Measurements from ENCODE around the gene PPEF1. TPM values are rescaled to one million over a fixed set of nuclear protein-coding genes. Genes with fewer than 3 reads are reported as not detected.
A peak's percentile ranks its signal among the peaks of the same experiment; 100 is the strongest.

PPEF1 gene
- total RNA-seq, 2 experiments from 2014 or later = 0.30 to 0.60 TPM

DNA sequence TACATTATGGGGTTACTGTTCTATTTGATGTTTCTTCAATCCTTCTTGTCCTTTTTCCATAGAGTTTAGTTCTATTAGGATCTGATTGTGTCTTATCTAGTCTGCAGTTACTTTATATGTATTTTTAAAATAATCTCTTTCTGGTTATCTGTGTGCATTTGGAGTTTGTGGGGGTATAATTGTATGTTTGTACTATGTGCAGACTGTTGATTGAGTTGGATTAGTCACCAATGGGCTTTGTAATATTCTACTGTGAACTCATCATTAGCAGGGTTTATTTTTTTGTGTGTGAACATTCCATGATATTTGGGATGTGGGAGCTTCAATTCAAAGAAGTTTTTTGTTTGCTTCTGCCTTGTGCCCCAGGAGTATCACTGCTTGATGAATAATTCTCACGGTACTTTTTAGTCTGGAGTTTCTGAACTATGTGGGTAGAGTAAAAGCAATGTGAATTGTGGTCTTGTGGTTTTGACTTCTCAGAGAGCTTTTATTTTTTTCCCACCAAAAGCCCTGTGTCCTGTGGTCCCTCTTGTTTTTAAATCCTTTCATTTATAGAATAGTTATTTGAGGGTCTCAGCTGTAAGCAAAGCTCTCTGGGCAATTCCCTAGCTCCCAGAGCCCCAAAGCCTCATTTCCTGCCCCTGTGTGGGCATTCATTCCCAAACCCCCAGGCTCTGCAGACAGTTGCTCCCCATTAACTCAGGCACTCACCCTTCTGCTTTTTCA lies 148.6 kb downstream of the PPEF1 start:
- intact Hi-C loops (cut with micrococcal nuclease) = no loop called here
- Mint-ChIP-seq H3K27ac (no peak overlapping the region), H3K9me3 (no peaks in the 10 kb centered on the region), H3K36me3 (ENCODE audit: low read depth) (no peaks in the 10 kb centered on the region), H3K4me3 (no peak overlapping the region), H3K27me3 (ENCODE audit: low read depth) (no peaks in the 10 kb centered on the region), H3K4me1 (ENCODE audit: low read depth) (peaks cover 38% of the 10 kb centered on the region)
- DNase-seq = no peak
- CTCF ChIA-PET = no interaction called here

DNA sequence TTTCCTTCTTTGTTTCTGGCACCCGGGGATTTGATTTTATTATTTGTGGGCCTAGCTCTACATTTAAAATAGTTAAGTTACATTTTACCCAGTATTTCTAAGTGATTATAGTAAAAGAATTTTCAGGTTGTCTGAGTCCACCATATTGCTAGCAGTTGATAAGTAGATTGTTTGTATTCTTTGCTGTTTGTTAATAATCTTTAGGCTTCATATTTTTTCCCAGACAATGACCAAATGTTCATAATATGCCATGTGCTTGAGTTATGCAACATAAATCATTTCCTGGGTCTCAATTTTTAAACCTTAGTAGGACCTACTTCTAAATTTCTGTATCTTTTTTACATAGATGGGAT lies 149.2 kb downstream of the PPEF1 start:
- Mint-ChIP-seq H3K4me3 (no peak overlapping the region), H3K27me3 (ENCODE audit: low read depth) (no peaks in the 10 kb centered on the region), H3K4me1 (ENCODE audit: low read depth) (peaks cover 38% of the 10 kb centered on the region), H3K27ac (no peak overlapping the region), H3K9me3 (no peaks in the 10 kb centered on the region), H3K36me3 (ENCODE audit: low read depth) (no peaks in the 10 kb centered on the region)
- intact Hi-C loops (cut with micrococcal nuclease) = no loop called here
- no peak for DNase-seq
- CTCF ChIA-PET = no interaction called here

DNA sequence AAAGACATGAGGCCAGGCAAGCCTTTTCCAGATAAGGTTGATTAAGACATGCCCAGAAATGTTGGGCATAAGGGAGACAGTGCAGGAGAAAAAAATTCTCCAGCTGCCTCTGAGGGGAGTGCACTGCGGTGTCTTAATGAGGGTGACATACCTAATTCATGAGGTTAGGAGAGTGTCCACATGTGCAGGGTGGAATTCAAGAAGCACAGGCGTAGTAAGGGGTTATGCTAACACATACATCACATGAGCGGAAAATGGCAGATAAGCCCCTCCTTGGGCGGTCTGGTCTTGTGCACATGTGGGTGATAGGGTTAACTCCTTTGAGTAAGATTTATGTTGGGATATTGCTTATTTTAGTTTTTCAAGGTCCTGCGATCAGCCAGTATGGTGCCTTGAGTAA lies 154.1 kb downstream of the PPEF1 start:
- Mint-ChIP-seq H3K27ac (no peak overlapping the region), H3K4me3 (no peak overlapping the region), H3K4me1 (ENCODE audit: low read depth) (peaks cover 3% of the 10 kb centered on the region), H3K36me3 (ENCODE audit: low read depth) (no peaks in the 10 kb centered on the region), H3K27me3 (ENCODE audit: low read depth) (no peaks in the 10 kb centered on the region), H3K9me3 (no peaks in the 10 kb centered on the region)
- intact Hi-C loops (cut with micrococcal nuclease) = no loop called here
- CTCF ChIA-PET = no interaction called here
- no peak for DNase-seq

DNA sequence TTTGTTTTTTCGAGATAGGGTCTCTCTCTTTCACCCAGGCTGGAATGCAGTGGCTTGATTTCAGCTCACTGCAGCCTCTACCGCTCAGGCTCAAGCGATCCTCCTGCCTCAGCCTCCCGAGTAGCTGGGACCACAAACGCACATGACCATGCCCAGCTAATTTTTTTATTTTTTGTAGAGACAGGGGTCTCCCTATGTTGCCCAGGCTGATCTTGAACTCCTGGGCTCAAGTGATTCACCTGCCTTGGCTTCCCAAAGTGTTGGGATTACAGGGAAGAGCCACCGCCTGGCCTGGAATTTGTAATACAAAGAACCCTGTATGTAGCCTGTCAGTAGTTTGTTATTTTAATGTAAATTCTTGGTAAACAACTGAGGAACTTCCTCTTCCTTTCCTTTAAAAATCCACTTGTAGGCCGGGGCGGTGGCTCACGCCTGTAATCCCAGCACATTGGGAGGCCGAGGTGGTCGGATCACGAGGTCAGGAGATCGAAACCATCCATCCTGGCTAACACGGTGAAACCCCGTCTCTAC lies 157.0 kb downstream of the PPEF1 start:
- intact Hi-C loops (cut with micrococcal nuclease) = no loop called here
- Mint-ChIP-seq H3K4me1 (ENCODE audit: low read depth) (no peaks in the 10 kb centered on the region), H3K27ac (no peak overlapping the region), H3K4me3 (no peak overlapping the region), H3K27me3 (ENCODE audit: low read depth) (no peaks in the 10 kb centered on the region), H3K9me3 (no peaks in the 10 kb centered on the region), H3K36me3 (ENCODE audit: low read depth) (no peaks in the 10 kb centered on the region)
- DNase-seq = no peak
- CTCF ChIA-PET = no interaction called here

DNA sequence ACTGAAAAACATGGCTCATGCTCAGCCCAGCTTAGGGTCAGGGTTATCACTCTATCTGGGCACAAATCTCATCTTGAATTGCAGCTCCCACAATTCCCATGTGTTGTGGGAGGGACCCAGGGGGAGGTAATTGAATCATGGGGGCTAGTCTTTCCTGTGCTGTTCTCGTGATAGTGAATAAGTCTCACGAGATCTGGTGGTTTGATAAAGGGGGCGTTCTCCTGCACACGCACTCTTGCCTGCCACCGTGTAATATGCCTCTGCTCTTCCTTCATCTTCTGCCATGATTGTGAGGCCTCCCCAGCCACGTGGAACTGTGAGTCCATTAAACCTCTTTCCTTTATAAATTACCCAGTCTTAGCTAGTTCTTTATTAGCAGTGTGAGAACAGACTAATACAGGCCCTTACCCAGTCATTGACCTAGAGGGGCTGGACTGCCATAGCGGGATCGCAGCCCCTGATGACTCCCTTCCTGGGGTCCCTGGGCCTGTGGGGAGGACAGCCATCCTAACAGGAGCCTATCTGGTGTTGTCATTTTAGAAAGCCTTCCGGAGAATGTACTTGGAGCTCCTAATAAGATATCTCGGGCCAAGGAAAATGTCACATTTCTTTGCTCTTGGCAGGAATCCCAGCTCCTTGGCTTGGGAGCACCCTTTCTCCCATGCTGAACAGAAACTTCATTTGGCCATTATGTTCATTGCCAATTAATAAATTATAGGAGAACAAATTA lies 163.9 kb downstream of the PPEF1 start:
- Mint-ChIP-seq H3K4me3 (no peak overlapping the region), H3K27ac (no peak overlapping the region), H3K36me3 (ENCODE audit: low read depth) (no peaks in the 10 kb centered on the region), H3K27me3 (ENCODE audit: low read depth) (no peaks in the 10 kb centered on the region), H3K9me3 (no peaks in the 10 kb centered on the region), H3K4me1 (ENCODE audit: low read depth) (peaks cover 5% of the 10 kb centered on the region)
- DNase-seq = no peak
- intact Hi-C loops (cut with micrococcal nuclease) = no loop called here
- CTCF ChIA-PET = no interaction called here

DNA sequence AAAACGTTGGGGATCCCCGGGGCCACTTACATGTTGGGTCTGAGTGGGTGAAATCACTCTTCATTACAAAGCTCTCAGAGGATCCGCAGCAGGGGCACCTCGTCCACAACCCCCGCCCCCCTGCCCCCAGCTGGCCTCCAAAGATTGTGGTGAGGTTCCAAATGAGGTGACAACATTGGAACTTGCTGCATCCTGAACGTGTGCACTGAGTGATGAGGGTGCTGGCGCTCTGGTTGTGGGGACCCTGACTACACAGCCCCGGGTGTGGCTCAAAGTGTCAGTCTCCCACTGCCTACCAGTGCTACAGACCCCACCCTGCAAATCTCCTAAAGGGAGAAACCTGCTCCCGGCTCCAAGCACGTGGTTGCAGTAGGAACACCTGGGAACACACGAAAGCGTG lies 164.5 kb downstream of the PPEF1 start:
- CTCF ChIA-PET = no interaction called here
- no peaks in the 10 kb centered on the region for H3K36me3 Mint-ChIP-seq (ENCODE audit: low read depth)

DNA sequence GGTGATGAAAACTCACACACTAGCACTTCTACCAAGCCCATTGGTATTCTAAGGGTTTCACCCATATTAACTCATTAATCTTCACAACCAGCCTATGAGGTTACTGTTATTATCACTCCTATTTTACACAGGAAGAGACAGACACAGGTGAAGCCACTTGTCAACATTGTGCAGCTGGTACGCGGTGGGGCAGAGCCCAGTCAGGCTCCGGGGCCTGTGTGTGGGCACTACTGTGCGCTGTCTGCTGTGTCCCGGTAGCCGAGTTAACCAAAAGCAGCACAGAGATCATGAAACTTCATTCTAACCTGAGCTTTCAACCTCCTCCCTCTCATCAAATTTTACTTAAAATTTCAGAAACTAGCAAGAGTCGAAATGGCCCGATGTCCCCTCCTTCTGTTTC lies 165.2 kb downstream of the PPEF1 start:
- intact Hi-C loops (cut with micrococcal nuclease) = no loop called here
- CTCF ChIA-PET = no interaction called here
- H3K27ac Mint-ChIP-seq = peak overlapping the region; percentile 13

More for the DNA sequence above, 164.5 kb downstream of the PPEF1 start:
- no peak for DNase-seq
- H3K4me1 Mint-ChIP-seq (ENCODE audit: low read depth) = peaks cover 5% of the 10 kb centered on the region
- H3K27me3 Mint-ChIP-seq (ENCODE audit: low read depth) = no peaks in the 10 kb centered on the region
- H3K27ac Mint-ChIP-seq = no peak overlapping the region
- no peak overlapping the region for H3K4me3 Mint-ChIP-seq
- intact Hi-C loops (cut with micrococcal nuclease) = no loop called here
- H3K9me3 Mint-ChIP-seq = no peaks in the 10 kb centered on the region

DNA sequence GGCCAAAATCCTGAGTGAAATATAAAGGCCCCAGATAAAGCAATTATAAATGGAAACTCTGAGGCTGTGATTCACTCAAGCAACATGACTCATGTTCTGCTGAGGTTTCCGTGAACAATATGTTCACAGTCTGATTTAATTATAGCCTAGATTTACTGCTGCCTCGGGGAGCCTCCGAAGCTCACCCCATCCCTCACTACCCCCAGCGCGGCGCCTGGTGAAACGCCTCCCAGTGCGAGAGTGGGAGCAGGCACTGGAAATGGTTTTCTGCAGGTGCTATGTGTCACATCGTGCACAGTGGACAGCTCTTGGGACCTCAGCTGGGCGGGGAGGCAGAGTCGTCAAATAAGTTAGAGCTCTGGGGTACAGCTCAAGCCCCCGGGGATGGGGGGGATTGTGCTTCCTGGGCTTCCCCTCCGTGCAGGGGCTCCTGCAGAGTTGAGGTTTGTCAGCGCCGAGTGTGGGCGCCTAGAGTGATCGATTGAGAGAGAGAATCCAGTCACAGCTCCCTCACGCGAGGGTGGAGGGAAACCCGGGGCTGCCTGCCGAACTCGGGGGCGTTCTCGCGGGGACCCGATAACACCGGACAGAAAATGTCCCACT lies 165.8 kb downstream of the PPEF1 start:
- Mint-ChIP-seq H3K27me3 (ENCODE audit: low read depth) (no peaks in the 10 kb centered on the region), H3K9me3 (no peaks in the 10 kb centered on the region), H3K4me3 (no peak overlapping the region), H3K4me1 (ENCODE audit: low read depth) (peaks cover 5% of the 10 kb centered on the region), H3K27ac (peak overlapping the region; percentile 13), H3K36me3 (ENCODE audit: low read depth) (no peaks in the 10 kb centered on the region)
- DNase-seq = no peak
- CTCF ChIA-PET = no interaction called here
- intact Hi-C loops (cut with micrococcal nuclease) = no loop called here

More for the DNA sequence above, 165.2 kb downstream of the PPEF1 start:
- H3K9me3 Mint-ChIP-seq = no peaks in the 10 kb centered on the region
- no peak for DNase-seq
- no peaks in the 10 kb centered on the region for H3K36me3 Mint-ChIP-seq (ENCODE audit: low read depth)
- peaks cover 5% of the 10 kb centered on the region for H3K4me1 Mint-ChIP-seq (ENCODE audit: low read depth)
- no peaks in the 10 kb centered on the region for H3K27me3 Mint-ChIP-seq (ENCODE audit: low read depth)
- no peak overlapping the region for H3K4me3 Mint-ChIP-seq

DNA sequence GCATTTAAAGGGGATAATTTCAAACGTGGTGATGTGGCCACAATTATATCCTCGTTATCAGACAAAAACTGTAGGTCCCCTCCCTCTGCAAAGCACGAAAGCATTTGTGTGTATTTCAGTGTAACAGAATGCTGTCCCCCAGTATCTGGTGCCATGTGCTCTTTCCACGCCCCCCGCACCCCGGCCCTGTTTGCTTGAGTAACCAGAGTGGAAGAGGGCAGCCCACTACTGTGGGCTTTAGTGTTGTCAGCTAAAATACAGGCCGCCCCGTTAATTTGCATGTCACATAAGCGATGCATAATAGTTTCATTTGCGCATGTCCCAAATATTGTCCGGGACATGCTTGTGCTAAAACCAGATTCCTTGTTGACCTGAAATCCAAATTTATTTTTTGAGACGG lies 166.4 kb downstream of the PPEF1 start:
- H3K4me1 Mint-ChIP-seq (ENCODE audit: low read depth) = peaks cover 5% of the 10 kb centered on the region
- H3K27me3 Mint-ChIP-seq (ENCODE audit: low read depth) = no peaks in the 10 kb centered on the region
- CTCF ChIA-PET = no interaction called here
- no peak overlapping the region for H3K27ac Mint-ChIP-seq
- intact Hi-C loops (cut with micrococcal nuclease) = no loop called here
- no peak overlapping the region for H3K4me3 Mint-ChIP-seq
- no peak for DNase-seq
- H3K9me3 Mint-ChIP-seq = no peaks in the 10 kb centered on the region
- no peaks in the 10 kb centered on the region for H3K36me3 Mint-ChIP-seq (ENCODE audit: low read depth)

DNA sequence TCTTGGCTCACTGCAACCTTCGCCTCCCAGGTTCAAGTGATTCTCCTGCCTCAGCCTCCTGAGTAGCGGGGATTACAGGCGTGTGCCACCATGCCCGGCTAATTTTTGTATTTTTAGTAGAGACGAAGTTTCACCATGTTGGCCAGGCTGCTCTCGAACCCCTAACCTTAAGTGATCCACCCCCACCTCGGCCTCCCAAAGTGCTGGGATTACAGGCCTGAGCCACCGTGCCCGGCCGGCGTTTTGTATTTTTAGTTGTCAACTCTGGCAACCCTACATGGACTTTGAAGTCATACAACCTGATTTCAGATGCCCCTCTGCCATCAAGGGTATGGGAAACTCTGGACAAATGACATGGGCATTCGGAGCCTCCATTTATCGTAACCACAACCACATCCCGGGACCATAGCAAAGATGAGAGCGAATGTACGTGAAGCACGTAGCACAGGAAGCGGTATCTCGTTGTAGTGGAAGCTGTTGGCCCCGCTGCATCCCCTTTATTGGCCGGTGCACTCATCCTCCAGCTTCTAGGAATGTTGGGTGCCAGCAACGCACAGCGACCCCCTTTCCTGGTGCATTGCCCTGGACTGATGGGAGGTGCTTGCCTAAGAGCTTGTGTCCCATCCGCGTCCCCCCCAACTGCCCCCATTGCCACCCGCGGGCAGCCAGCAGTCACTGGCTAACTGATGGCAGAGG lies 167.3 kb downstream of the PPEF1 start:
- Mint-ChIP-seq H3K27me3 (ENCODE audit: low read depth) (no peaks in the 10 kb centered on the region), H3K9me3 (no peaks in the 10 kb centered on the region), H3K36me3 (ENCODE audit: low read depth) (no peaks in the 10 kb centered on the region), H3K27ac (no peak overlapping the region), H3K4me3 (no peak overlapping the region), H3K4me1 (ENCODE audit: low read depth) (peaks cover 5% of the 10 kb centered on the region)
- intact Hi-C loops (cut with micrococcal nuclease) = no loop called here
- no peak for DNase-seq
- CTCF ChIA-PET = no interaction called here

DNA sequence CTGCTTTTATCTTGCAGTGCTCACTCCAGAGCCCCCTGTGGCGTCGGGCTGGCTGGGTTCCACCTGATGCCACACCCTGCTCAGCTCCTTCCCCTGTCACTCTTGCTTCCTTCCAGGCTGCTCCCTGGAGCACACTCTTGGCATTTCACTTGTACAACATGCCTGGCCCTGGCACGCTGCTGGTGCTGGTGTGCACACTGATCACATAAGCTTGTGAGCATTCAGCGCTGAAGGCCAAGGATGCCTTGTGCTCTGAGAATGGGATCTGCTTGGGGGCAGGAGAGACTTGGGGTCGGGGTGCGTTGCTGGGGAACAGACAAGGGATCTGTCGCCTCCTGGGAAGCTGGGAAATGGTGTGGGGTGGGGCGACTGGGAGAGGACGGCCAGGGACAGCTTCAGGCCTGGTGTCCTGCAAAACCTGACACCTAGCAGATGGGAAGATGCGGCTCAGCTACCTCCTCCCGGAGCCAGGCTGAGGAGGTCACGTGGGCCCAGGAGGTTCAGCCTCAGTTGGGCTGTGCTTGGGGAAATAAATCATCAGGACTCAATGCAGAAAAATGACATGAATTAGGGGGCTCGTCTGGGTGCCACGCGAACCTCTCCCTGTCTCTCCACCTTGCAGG lies 167.9 kb downstream of the PPEF1 start:
- no peaks in the 10 kb centered on the region for H3K36me3 Mint-ChIP-seq (ENCODE audit: low read depth)
- H3K27me3 Mint-ChIP-seq (ENCODE audit: low read depth) = no peaks in the 10 kb centered on the region
- no peak overlapping the region for H3K4me3 Mint-ChIP-seq
- intact Hi-C loops (cut with micrococcal nuclease) = no loop called here
- no peak for DNase-seq
- CTCF ChIA-PET = no interaction called here
- H3K9me3 Mint-ChIP-seq = no peaks in the 10 kb centered on the region
- H3K4me1 Mint-ChIP-seq (ENCODE audit: low read depth) = peaks cover 5% of the 10 kb centered on the region
- H3K27ac Mint-ChIP-seq = no peak overlapping the region

DNA sequence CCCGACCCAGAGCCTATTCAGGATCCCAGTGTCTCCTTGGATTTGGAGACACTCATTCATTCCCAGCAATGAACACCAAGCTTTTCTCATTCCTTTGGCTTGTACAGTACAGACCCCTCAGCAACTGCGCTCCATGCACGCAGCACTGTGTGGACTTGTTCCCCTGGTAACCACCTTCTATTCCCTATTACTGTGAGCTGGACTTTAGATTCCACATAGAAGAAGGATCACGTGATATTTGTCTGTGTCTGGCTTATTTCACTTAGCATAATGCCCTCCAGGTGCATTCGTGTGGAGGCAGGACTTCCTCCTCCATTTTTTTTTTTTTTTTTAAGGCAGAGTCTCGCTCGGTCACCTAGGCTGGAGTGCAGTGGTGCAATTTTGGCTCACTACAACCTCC lies 170.0 kb downstream of the PPEF1 start:
- H3K9me3 Mint-ChIP-seq = no peaks in the 10 kb centered on the region

More for the DNA sequence above, 170.0 kb downstream of the PPEF1 start:
- CTCF ChIA-PET = interaction anchor here (1.8 kb wide), 1 partner anchor 9 kb away, joined by 4 read pairs; no protein-coding TSS in a partner anchor
- Mint-ChIP-seq H3K4me1 (ENCODE audit: low read depth) (peaks cover 5% of the 10 kb centered on the region), H3K36me3 (ENCODE audit: low read depth) (no peaks in the 10 kb centered on the region), H3K27me3 (ENCODE audit: low read depth) (no peaks in the 10 kb centered on the region), H3K4me3 (no peak overlapping the region), H3K27ac (no peak overlapping the region)
- intact Hi-C loops (cut with micrococcal nuclease) = no loop called here
- no peak for DNase-seq

Data from activated naive CD4-positive, alpha-beta T cell treated with anti-CD3 and anti-CD28 coated beads for 36 hours (primary cell).